B cell (primary cell): ENCODE measurements around the gene MS4A1.

ENCODE experiments used
- CTCF ChIP-seq: fragments of 200-600 bp; IDR thresholded peaks from one replicate; pipeline ENCODE4 v1.8.0; 2022; ENCODE audit warnings: antibody characterized with exemption, mild to moderate bottlenecking
- EZH2 ChIP-seq: IDR thresholded peaks from 2 replicates; pipeline ENCODE4 v1.6.1; 2012; ENCODE audit warnings: borderline replicate concordance, low read depth, mild to moderate bottlenecking, moderate library complexity, low read length; ENCODE audit not compliant: insufficient read depth, poor library complexity, severe bottlenecking

- no peak for TF ChIP-seq EZH2
- TF ChIP-seq CTCF: no peak
These were observed 46.7 kb downstream of the MS4A1 start for GRCh38 chr11:60502221-60502775.
